ENCODE data around the gene ARSG.

DNA sequence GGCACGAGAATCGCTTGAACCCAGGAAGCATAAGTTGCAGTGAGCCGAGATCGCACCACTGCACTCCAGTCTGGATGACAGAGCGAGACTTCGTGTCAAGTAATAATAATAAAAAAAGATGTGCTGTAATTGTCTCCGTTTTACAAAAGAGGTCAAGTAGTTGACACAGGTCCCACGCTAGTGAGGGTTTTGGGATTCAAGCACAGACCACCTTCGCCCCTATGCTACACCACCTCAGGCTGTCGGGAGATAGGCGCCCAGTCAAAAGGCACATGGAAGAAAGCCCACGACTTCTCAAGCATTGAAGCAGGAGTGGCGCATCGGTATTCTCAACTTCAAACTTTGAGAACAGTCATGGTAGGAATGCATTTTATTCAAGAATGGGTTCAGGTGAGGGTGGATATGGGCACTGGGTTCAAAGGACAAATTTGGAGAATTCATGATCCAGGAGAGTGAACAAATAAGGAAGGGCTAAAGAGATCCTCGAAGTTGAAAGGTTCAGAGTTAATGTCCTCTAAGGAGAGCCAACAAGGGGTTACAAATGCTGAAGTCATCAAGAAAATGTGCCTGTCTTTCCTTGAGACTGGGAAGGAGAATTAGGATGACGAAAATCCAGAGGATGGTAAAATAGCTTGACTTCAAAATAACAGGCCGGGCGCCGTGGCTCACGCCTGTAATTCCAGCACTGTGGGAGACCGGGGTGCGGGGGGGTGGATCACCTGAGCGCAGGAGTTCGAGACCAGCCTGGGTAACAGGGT lies 44.8 kb upstream of the ARSG start:
- TF ChIP-seq, protein P1, sequence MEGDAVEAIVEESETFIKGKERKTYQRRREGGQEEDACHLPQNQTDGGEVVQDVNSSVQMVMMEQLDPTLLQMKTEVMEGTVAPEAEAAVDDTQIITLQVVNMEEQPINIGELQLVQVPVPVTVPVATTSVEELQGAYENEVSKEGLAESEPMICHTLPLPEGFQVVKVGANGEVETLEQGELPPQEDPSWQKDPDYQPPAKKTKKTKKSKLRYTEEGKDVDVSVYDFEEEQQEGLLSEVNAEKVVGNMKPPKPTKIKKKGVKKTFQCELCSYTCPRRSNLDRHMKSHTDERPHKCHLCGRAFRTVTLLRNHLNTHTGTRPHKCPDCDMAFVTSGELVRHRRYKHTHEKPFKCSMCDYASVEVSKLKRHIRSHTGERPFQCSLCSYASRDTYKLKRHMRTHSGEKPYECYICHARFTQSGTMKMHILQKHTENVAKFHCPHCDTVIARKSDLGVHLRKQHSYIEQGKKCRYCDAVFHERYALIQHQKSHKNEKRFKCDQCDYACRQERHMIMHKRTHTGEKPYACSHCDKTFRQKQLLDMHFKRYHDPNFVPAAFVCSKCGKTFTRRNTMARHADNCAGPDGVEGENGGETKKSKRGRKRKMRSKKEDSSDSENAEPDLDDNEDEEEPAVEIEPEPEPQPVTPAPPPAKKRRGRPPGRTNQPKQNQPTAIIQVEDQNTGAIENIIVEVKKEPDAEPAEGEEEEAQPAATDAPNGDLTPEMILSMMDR (conservative IDR thresholded peaks at IDR 0.05; ENCODE audit: low read length): no peak
- no peak for TF ChIP-seq EZH2phosphoT487 (IDR thresholded peaks at IDR 0.05; ENCODE audit: borderline replicate concordance, low read depth, low read length)
